NCI-H2107 treated with DMSO at 0.1 percent for 48 hours (cell line): ENCODE measurements around the gene SEC14L2.
"Not testable (repeated sequence)": the region's sequence is repeated elsewhere in the genome, so short reads cannot be mapped to it uniquely, and the experiment has no call there.

Experiments used
- DNase-seq: peaks from one replicate; lab custom pipeline; 2025; ENCODE audit not compliant: unreplicated experiment; lab: John Stamatoyannopoulos, UW

SEC14L2 gene

GRCh38 chr22:30426388-30427353, 29.9 kb downstream of the SEC14L2 start:
- peak; percentile 11 for DNase-seq

DNA sequence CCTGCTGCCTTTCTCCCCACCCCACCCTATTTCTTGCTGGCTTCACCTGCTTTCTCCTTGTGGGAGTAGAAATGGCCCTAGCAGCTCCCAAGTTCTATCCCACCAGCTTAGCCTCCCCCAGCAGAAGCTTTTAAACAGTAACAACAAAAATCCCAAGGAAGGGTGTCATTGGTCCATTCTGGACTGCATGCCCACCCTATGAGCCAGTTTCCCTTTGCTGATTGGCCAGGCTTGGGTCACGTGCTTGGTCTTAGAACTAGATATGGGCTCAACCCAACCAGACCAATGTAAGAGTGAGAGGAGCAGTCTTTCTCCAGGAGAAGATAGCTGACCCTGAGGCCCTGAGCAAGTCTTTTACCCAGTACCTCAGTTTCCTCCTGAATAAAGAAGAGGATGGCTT, 31.1 kb downstream of the SEC14L2 start:
- no peak for DNase-seq

DNA sequence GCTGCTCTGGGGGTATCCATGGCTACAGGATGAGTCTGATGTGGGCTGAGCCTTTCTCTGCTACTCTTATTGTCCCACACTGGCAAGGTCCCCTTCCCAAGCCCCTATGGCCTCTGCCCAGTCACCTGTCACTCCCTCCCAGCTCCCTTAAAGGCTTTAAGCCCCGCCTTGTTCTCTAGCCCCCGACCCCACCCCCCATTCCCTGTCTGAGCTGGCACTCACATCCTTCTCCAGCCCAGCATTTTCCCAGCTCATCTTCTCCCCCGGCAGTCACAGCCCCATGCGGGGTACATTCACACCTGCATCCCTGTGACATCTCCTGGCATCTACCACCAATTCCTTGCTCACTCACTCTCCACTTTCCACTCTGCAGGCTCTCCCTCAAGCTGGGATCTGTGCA, 33.1 kb downstream of the SEC14L2 start:
- no peak for DNase-seq

- DNase-seq = no peak
These were observed 34.1 kb downstream of the SEC14L2 start for GRCh38 chr22:30430933-30431332.

DNA sequence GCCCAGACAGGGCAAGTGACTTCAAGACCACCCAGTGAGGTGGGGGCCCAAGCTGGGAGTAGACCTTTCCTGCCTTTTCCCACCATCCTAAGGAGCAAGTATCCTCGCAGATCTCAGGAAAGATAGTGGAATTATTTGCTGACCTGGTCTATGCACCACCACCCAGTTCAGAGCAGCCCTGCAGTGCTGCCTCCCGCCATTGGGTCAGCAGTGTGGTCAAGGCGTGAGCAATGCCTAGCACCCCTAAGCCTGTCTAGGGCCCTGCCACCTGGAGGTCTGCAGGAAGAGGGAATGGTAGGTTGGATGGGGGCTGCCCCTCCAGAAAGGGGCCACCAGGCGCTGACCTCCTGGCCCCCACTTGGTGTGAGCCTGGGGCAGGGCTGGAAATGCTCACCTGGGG, 35.3 kb downstream of the SEC14L2 start:
- DNase-seq = no peak

- no peak for DNase-seq
These were observed 35.7 kb downstream of the SEC14L2 start for GRCh38 chr22:30432520-30432919.

DNA sequence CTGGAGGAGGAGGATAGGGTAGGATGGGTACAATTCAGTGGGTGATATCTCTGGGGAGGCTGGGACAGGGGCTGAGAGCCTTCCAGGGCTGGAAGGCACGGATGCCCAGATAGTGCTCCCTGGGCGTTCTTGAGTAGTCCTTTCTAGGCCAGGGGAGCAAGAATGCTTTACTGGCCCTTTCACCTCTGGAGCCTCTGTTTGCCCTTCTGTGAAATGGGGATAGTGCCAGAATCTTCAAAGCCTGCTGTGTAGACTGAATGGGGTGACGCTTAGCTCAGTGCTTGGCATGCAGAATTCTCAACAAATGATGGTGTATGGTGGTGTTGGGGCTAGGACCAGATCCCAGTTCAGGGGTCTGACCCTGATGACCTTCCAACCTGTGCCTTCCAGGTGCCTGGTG, 36.4 kb downstream of the SEC14L2 start:
- no peak for DNase-seq

GRCh38 chr22:30433773-30434172, 37.0 kb downstream of the SEC14L2 start:
- DNase-seq = no peak

DNA sequence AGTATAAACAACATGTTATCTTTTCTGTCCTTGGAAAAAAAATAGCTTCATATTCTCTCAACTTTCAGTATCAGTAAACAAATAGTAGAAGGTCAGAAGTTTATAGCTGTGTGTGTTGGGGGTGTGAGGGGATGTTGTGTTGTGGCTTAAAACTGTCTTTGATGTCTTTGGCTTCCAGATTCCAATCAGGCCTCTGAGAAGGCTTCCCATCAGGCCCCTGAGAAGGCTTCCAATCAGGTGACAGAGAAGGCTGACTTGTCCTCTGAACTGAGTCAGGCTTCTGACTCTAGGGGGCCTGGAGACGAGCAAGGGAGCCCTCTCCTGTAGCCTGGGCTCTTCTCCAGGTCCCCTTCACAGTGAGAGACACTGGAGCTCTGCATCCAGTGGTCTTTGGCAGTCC, 38.0 kb downstream of the SEC14L2 start:
- DNase-seq = no peak

GRCh38 chr22:30435674-30436126, 38.9 kb downstream of the SEC14L2 start:
- no peak for DNase-seq

- no peak for DNase-seq
These were observed 39.4 kb downstream of the SEC14L2 start for GRCh38 chr22:30436196-30436595.

GRCh38 chr22:30438559-30438958, 41.7 kb downstream of the SEC14L2 start:
- DNase-seq = no peak

GRCh38 chr22:30439226-30439625, 42.4 kb downstream of the SEC14L2 start:
- no peak for DNase-seq

DNA sequence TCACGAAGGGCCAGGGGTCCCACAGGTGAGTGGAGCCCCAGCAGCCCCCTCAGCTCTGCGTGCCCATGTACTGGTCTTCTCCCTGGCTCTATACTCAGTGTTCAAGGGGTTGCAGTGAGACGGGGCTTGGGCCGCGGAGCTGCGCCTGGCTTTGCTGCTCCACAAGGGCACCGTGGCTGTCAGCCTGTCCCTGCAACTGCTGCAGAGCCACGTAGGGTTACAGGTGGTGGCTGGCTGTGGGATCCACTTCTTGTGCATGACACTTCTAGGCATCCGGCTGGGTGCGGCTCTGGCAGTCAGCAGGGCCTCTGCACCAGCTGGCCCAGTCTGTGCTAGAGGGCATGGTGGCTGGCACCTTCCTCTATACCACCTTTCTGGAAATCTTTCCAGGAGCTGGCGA, 43.0 kb downstream of the SEC14L2 start:
- no peak for DNase-seq

DNA sequence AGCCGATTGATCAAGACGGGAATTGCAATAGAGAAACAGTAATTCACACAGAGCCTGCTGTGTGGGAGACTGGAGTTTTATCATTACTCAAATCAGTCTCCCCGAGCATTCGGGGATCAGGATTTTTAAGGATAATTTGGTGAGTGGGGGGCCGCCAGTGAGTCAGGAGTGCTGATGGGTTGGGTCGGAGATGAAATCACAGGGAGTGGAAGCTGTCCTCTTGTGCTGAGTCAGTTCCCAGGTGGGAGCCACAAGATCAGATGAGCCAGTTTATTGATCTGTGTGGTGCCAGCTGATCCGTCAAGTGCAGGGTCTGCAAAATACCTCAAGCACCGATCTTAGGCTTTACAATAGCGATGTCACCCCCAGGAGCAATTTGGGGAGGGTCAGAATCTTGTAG, 44.3 kb downstream of the SEC14L2 start:
- no peak for DNase-seq

- peak; percentile 6 for DNase-seq
These were observed 48.0 kb downstream of the SEC14L2 start for GRCh38 chr22:30444632-30445437.

GRCh38 chr22:30445438-30446145, 48.8 kb downstream of the SEC14L2 start:
- DNase-seq = no peak

- DNase-seq = no peak
These were observed 50.8 kb downstream of the SEC14L2 start for GRCh38 chr22:30447656-30448055.

GRCh38 chr22:30451488-30451887, 54.7 kb downstream of the SEC14L2 start:
- not testable (repeated sequence) for DNase-seq

- peak; percentile 34 for DNase-seq
These were observed 56.0 kb downstream of the SEC14L2 start for GRCh38 chr22:30452861-30453260.
